GM23338 (cell line): ENCODE measurements around the gene TCEAL9. TPM values are rescaled to one million over a fixed set of nuclear protein-coding genes. Genes with fewer than 3 reads are reported as not detected.
A peak's percentile ranks its signal among the peaks of the same experiment; 100 is the strongest.

Experiments
- ATAC-seq: fragments of 200-7000 bp; cut with Tn5 transposase; 3 replicates; pipeline ENCODE4 v1.9.1; 2020
- DNase-seq: peaks from one replicate; pipeline ENCODE4 v3.0.0-alpha.2; 2015; ENCODE audit warnings: low spot score
- H2AFZ ChIP-seq: fragments of 200-600 bp; sonication (generic); 2 replicates; pipeline ENCODE4 v1.8.0; 2016; ENCODE audit warnings: antibody characterized with exemption, mild to moderate bottlenecking, moderate library complexity
- H3F3A ChIP-seq: fragments of 200-600 bp; sonication (generic); replicated peaks from 2 replicates; pipeline ENCODE4 v1.8.0; 2017; ENCODE audit warnings: antibody characterized with exemption, mixed run types, low read depth
- H3K27ac ChIP-seq: fragments of 200-600 bp; sonication (generic); 2 replicates; pipeline ENCODE4 v1.6.1; 2016; ENCODE audit warnings: low read depth
- H3K27me3 ChIP-seq: fragments of 200-600 bp; sonication (generic); 2 replicates; pipeline ENCODE4 v1.8.0; 2016; ENCODE audit warnings: mild to moderate bottlenecking, mixed run types, moderate library complexity; ENCODE audit not compliant: insufficient read depth
- H3K36me3 ChIP-seq: fragments of 200-600 bp; sonication (generic); 2 replicates; pipeline ENCODE4 v1.8.0; 2016; ENCODE audit warnings: mild to moderate bottlenecking; ENCODE audit not compliant: insufficient read depth
- H3K4me1 ChIP-seq: fragments of 200-600 bp; sonication (generic); 2 replicates; pipeline ENCODE4 v1.8.0; 2016; ENCODE audit warnings: mild to moderate bottlenecking, moderate library complexity; ENCODE audit not compliant: insufficient read depth
- H3K4me2 ChIP-seq: fragments of 200-600 bp; sonication (generic); 2 replicates; pipeline ENCODE4 v1.7.1; 2017; ENCODE audit warnings: mixed run types
- H3K4me3 ChIP-seq: fragments of 200-600 bp; sonication (generic); 2 replicates; pipeline ENCODE4 v1.6.1; 2016; ENCODE audit warnings: mixed run types
- H3K79me2 ChIP-seq: fragments of 200-600 bp; sonication (generic); replicated peaks from 2 replicates; pipeline ENCODE4 v1.8.0; 2017; ENCODE audit warnings: mild to moderate bottlenecking; ENCODE audit not compliant: insufficient read depth
- H3K9me2 ChIP-seq: fragments of 200-600 bp; sonication (generic); 2 replicates; pipeline ENCODE4 v1.8.0; 2017; ENCODE audit not compliant: insufficient read depth
- H4K20me1 ChIP-seq: fragments of 200-600 bp; sonication (generic); replicated peaks from 2 replicates; pipeline ENCODE4 v1.8.0; 2017; ENCODE audit warnings: mild to moderate bottlenecking; ENCODE audit not compliant: insufficient read depth
- H3K27ac Mint-ChIP-seq: 2 replicates; pipeline ENCODE4 v1.8.0; 2020; ENCODE audit warnings: inconsistent platforms, mild to moderate bottlenecking, moderate library complexity, mixed read lengths
- H3K27me3 Mint-ChIP-seq: 3 replicates; pipeline ENCODE4 v1.8.0; 2022; ENCODE audit warnings: low read depth, mild to moderate bottlenecking, moderate library complexity, mixed read lengths, inconsistent platforms; ENCODE audit not compliant: insufficient read depth, poor library complexity
- H3K36me3 Mint-ChIP-seq: 3 replicates; pipeline ENCODE4 v1.8.0; 2021; ENCODE audit warnings: low read depth, mild to moderate bottlenecking, inconsistent platforms, moderate library complexity, mixed read lengths
- H3K4me1 Mint-ChIP-seq: 3 replicates; pipeline ENCODE4 v1.8.0; 2020; ENCODE audit warnings: mild to moderate bottlenecking, inconsistent platforms, mixed read lengths
- H3K4me3 Mint-ChIP-seq: 3 replicates; pipeline ENCODE4 v1.8.0; 2021; ENCODE audit warnings: moderate library complexity, mild to moderate bottlenecking, inconsistent platforms, mixed read lengths
- H3K9me3 Mint-ChIP-seq: 3 replicates; pipeline ENCODE4 v1.8.0; 2020; ENCODE audit warnings: moderate library complexity, mild to moderate bottlenecking, inconsistent platforms, mixed read lengths
- CREB1 ChIP-seq: fragments of 250-450 bp; sonication (Bioruptor Pico); IDR thresholded peaks from 2 replicates; pipeline ENCODE4 v1.5.0; 2020; ENCODE audit warnings: low read depth, mild to moderate bottlenecking, moderate library complexity
- CTCF ChIP-seq, 2 experiments: fragments of 200-600 bp in 1 of 2; sonication (generic) in 1 of 2; conservative IDR thresholded peaks; 2 replicates each; pipeline versions ENCODE4 v1.5.1 to v1.6.1; 2016 to 2017; ENCODE audit warnings: antibody characterized with exemption in 2 of 2, low read depth in 2 of 2, mild to moderate bottlenecking in 2 of 2, moderate library complexity in 1 of 2
- ETS1 ChIP-seq: IDR thresholded peaks from 2 replicates; pipeline ENCODE4 v1.6.1; 2016; ENCODE audit warnings: antibody characterized with exemption
- EZH2 ChIP-seq: fragments of 200-600 bp; sonication (generic); IDR thresholded peaks from one replicate; pipeline ENCODE4 v1.8.0; 2017; ENCODE audit warnings: antibody characterized with exemption, mild to moderate bottlenecking, low read depth; ENCODE audit not compliant: unreplicated experiment
- EZH2phosphoT487 ChIP-seq: fragments of 200-600 bp; sonication (generic); IDR thresholded peaks from one replicate; pipeline ENCODE4 v1.8.1; 2018; ENCODE audit warnings: antibody characterized with exemption; ENCODE audit not compliant: unreplicated experiment
- JUNB ChIP-seq: IDR thresholded peaks from one replicate; pipeline ENCODE4 v1.6.1; 2016; ENCODE audit warnings: antibody characterized with exemption; ENCODE audit not compliant: unreplicated experiment
- NANOG ChIP-seq: IDR thresholded peaks from 2 replicates; pipeline ENCODE4 v1.6.1; 2016; ENCODE audit warnings: antibody characterized with exemption, borderline replicate concordance
- POLR2AphosphoS5 ChIP-seq: IDR thresholded peaks from 2 replicates; pipeline ENCODE4 v1.6.1; 2016; ENCODE audit warnings: antibody characterized with exemption, low read depth
- REST ChIP-seq: IDR thresholded peaks from one replicate; pipeline ENCODE4 v1.6.1; 2018; ENCODE audit warnings: antibody characterized with exemption; ENCODE audit not compliant: unreplicated experiment
- STAT1 ChIP-seq: IDR thresholded peaks from one replicate; pipeline ENCODE4 v1.6.1; 2016; ENCODE audit warnings: antibody characterized with exemption; ENCODE audit not compliant: unreplicated experiment
- ZNF114 ChIP-seq: fragments of 250-450 bp; sonication (Bioruptor Pico); IDR thresholded peaks from 2 replicates; pipeline ENCODE4 v1.5.0; 2020; ENCODE audit warnings: mild to moderate bottlenecking, moderate library complexity
- polyA plus RNA-seq: library from polyadenylated mRNA; unstranded; fragments of >200 nt; fragmentation: Nextera tagmentation; extraction: Ambion mirVana; gene quantifications from 2 replicates; pipeline ENCODE4 v1.2.1, GENCODE V29; 2016
- total RNA-seq: library from RNA; depleted of rRNA; stranded (reverse); fragments of >200 nt; shearing (Covaris generic); gene quantifications from 2 replicates; pipeline ENCODE4 v1.2.3, GENCODE V29; 2014

TCEAL9 gene
- total and polyA plus RNA-seq, 2 experiments from 2014 or later, result 37.1 to 184 TPM

- H3K4me3 Mint-ChIP-seq, result no peak overlapping the region
- Histone ChIP-seq H3K4me3 (no peak overlapping the region), H2AFZ (no peak overlapping the region), H3K79me2 (peaks cover 1% of the 10 kb centered on the region; the same call in 1 of the 2 replicates), H3F3A (no peaks in the 10 kb centered on the region), H3K9me2 (no peaks in the 10 kb centered on the region), H3K27me3 (no peaks in the 10 kb centered on the region), H3K4me1 (peaks cover 15% of the 10 kb centered on the region), H3K4me2 (no peak overlapping the region), H3K36me3 (no peaks in the 10 kb centered on the region; the same call in 1 of the 2 replicates), H4K20me1 (no peaks in the 10 kb centered on the region), H3K27ac (no peak overlapping the region)
- DNase-seq, result no peak
- H3K36me3 Mint-ChIP-seq, result peaks cover 3% of the 10 kb centered on the region; the same call in 2 of the 3 replicates
- TF ChIP-seq EZH2, result no peak
- no peak for TF ChIP-seq POLR2AphosphoS5
- H3K4me1 Mint-ChIP-seq, result peaks cover 25% of the 10 kb centered on the region
- no peak overlapping the region; the same call in 1 of the 2 replicates for H3K27ac Mint-ChIP-seq
- H3K9me3 Mint-ChIP-seq, result no peaks in the 10 kb centered on the region
- H3K27me3 Mint-ChIP-seq, result no peaks in the 10 kb centered on the region
- ATAC-seq, result no peak
Measured at GRCh38 chrX:103363046-103363445, 6.7 kb downstream of the TCEAL9 start.

- Histone ChIP-seq H4K20me1 (no peaks in the 10 kb centered on the region), H3F3A (no peaks in the 10 kb centered on the region), H3K4me2 (0 out of 2 replicates have a peak overlapping the region, but pooled peaks have one; percentile 32), H3K4me1 (peaks cover 15% of the 10 kb centered on the region; the same call in 1 of the 2 replicates), H3K27me3 (no peaks in the 10 kb centered on the region), H3K27ac (no peak overlapping the region), H3K36me3 (no peaks in the 10 kb centered on the region), H3K4me3 (no peak overlapping the region), H2AFZ (0 out of 2 replicates have a peak overlapping the region, but pooled peaks have one; percentile 47), H3K79me2 (no peaks in the 10 kb centered on the region), H3K9me2 (no peaks in the 10 kb centered on the region)
- no peak for TF ChIP-seq POLR2AphosphoS5
- no peak for TF ChIP-seq ETS1
- no peak for TF ChIP-seq ZNF114 (CRISPR knock-in tag)
- TF ChIP-seq CTCF (conservative IDR thresholded peaks at IDR 0.05; ENCODE audit: low read depth in 2 of 2), result no peak
- no peak for TF ChIP-seq EZH2phosphoT487
- no peak for TF ChIP-seq NANOG
- DNase-seq (peak; percentile 26), ATAC-seq (no peak)
- no peak overlapping the region for H3K27ac Mint-ChIP-seq
- H3K36me3 Mint-ChIP-seq, result no peaks in the 10 kb centered on the region
- no peaks in the 10 kb centered on the region for H3K9me3 Mint-ChIP-seq
- H3K27me3 Mint-ChIP-seq, result peaks cover 1% of the 10 kb centered on the region
- no peak overlapping the region for H3K4me3 Mint-ChIP-seq
- H3K4me1 Mint-ChIP-seq, result peaks cover 22% of the 10 kb centered on the region
Measured at GRCh38 chrX:103367502-103367901, 11.2 kb downstream of the TCEAL9 start.

- no peaks in the 10 kb centered on the region for H3K27me3 ChIP-seq
- H3K4me1 Mint-ChIP-seq, result peaks cover 17% of the 10 kb centered on the region
- H3K4me3 Mint-ChIP-seq, result no peak overlapping the region
- H3K9me2 ChIP-seq, result no peaks in the 10 kb centered on the region
- no peaks in the 10 kb centered on the region for H3F3A ChIP-seq
- H3K27ac Mint-ChIP-seq, result no peak overlapping the region
- ATAC-seq (no peak), DNase-seq (no peak)
- H3K4me2 ChIP-seq, result no peak overlapping the region
- no peaks in the 10 kb centered on the region for H4K20me1 ChIP-seq
- H3K27me3 Mint-ChIP-seq, result peaks cover 2% of the 10 kb centered on the region
- H3K4me3 ChIP-seq, result no peak overlapping the region
- TF ChIP-seq STAT1, result no peak
- TF ChIP-seq CREB1 (CRISPR knock-in tag), result no peak
- TF ChIP-seq NANOG, result no peak
- no peak for TF ChIP-seq EZH2
- TF ChIP-seq POLR2AphosphoS5, result no peak
- TF ChIP-seq EZH2phosphoT487, result no peak
- no peak for TF ChIP-seq JUNB
- no peak for TF ChIP-seq ETS1
- no peak for TF ChIP-seq REST
- no peak overlapping the region for H3K27ac ChIP-seq
- no peaks in the 10 kb centered on the region for H3K9me3 Mint-ChIP-seq
- H3K4me1 ChIP-seq, result peaks cover 18% of the 10 kb centered on the region
- H3K36me3 ChIP-seq, result no peaks in the 10 kb centered on the region
- no peaks in the 10 kb centered on the region for H3K36me3 Mint-ChIP-seq
- no peak overlapping the region for H2AFZ ChIP-seq
- no peaks in the 10 kb centered on the region for H3K79me2 ChIP-seq
Measured at GRCh38 chrX:103369479-103369878, 13.2 kb downstream of the TCEAL9 start.
